Stomach (tissue), 9 donors: ENCODE measurements around the gene THSD7A. TPM values are rescaled to one million over a fixed set of nuclear protein-coding genes. Genes with fewer than 3 reads are reported as not detected.
"Not testable (repeated sequence)": the region's sequence is repeated elsewhere in the genome, so short reads cannot be mapped to it uniquely, and the experiment has no call there.

Experiments
- DNase-seq, 2 donors: peaks; one replicate each; pipeline versions ENCODE4 v3.0.0 to v3.0.0-alpha.2; 2013 to 2019
- H3K27ac ChIP-seq, 5 donors: fragments of 200-600 bp in 4 of 5; sonication (generic) in 4 of 5; one replicate each; pipeline ENCODE4 v1.5.1; 2013 to 2019; ENCODE audit warnings: mild to moderate bottlenecking in 1 of 5, moderate library complexity in 1 of 5
- H3K27me3 ChIP-seq, 3 donors: fragments of 200-600 bp; sonication (generic); one replicate each; pipeline ENCODE4 v1.5.1; 2017 to 2019; ENCODE audit warnings: mixed run types in 1 of 3
- H3K36me3 ChIP-seq, 4 donors: fragments of 200-600 bp; sonication (generic); 1 replicate in 3 of 4; 2 replicates in 1 of 4; pipeline ENCODE4 v1.5.1; 2016 to 2019
- H3K4me1 ChIP-seq, 4 donors: fragments of 200-600 bp; sonication (generic); one replicate each; pipeline ENCODE4 v1.5.1; 2016 to 2019
- H3K4me3 ChIP-seq, 4 donors: fragments of 200-600 bp; sonication (generic) in 3 of 4; one replicate each; pipeline ENCODE4 v1.5.1; 2016 to 2019; ENCODE audit warnings: mild to moderate bottlenecking in 1 of 4
- H3K9me3 ChIP-seq, 4 donors: fragments of 200-600 bp; sonication (generic); one replicate each; pipeline ENCODE4 v1.5.1; 2016 to 2019
- CTCF ChIP-seq, 7 experiments: fragments of 450-650 bp in 4 of 7; fragments of 200-600 bp in 3 of 7; sonication (generic) in 3 of 7; IDR thresholded peaks; one replicate each; pipeline ENCODE4 v1.5.1; 2016 to 2019; ENCODE audit warnings: antibody characterized with exemption in 7 of 7, control low read depth in 2 of 7, mild to moderate bottlenecking in 1 of 7
- EP300 ChIP-seq: sonication (generic); formaldehyde crosslinking; IDR thresholded peaks from one replicate; pipeline ENCODE4 v1.6.1; 2017; ENCODE audit warnings: antibody characterized with exemption
- POLR2A ChIP-seq, 4 donors: fragments of 450-650 bp; IDR thresholded peaks; one replicate each; pipeline ENCODE4 v1.6.1; 2016; ENCODE audit warnings: antibody characterized with exemption in 4 of 4, control low read depth in 2 of 4, mild to moderate bottlenecking in 1 of 4, moderate library complexity in 1 of 4
- POLR2AphosphoS5 ChIP-seq, 3 donors: sonication (generic); formaldehyde crosslinking; IDR thresholded peaks; one replicate each; pipeline ENCODE4 v1.6.1; 2016; ENCODE audit warnings: antibody characterized with exemption in 3 of 3
- WGBS, 5 donors: extraction: QIAGEN DNeasy Blood & Tissue Kit in 3 of 5; methylation state at CpG; one replicate each; pipeline versions ENCODE4 v1.1.5 to v1.1.7; 2013 to 2018; 5-methylcytosine and 5-hydroxymethylcytosine counted together
- intact Hi-C: fragments of 100-400 bp; cut with DNase I; formaldehyde crosslinking; loops from one replicate; pipeline ENCODE4 v1.15.1; 2023; ENCODE audit warnings: low total_unique reads
- polyA plus RNA-seq, 3 donors: library from polyadenylated mRNA; stranded (reverse); fragments of 200-250 nt; gene quantifications; one replicate each; pipeline ENCODE4 v1.2.3, GENCODE V29; 2013
- total RNA-seq, 5 donors: library from RNA; depleted of rRNA; stranded (reverse); fragments of >200 nt; gene quantifications; one replicate each; pipeline versions ENCODE4 v1.1.0 to v1.2.3, GENCODE V29; 2014 to 2016
- donor health status: healthy with polysubstance abuse.
- donor health status: Bipolar disorder and iron deficiency.
- donor health status: healthy.

The THSD7A gene
- total and polyA plus RNA-seq, 8 donors = 0.06 to 13.2 (median 0.46) TPM; not detected in 1

GRCh38 chr7:11450281-11450680 lies 381.7 kb downstream of the THSD7A start:
- Histone ChIP-seq H3K9me3 (no peaks in the 10 kb centered on the region), H3K36me3 (no peaks in the 10 kb centered on the region), H3K27me3 (no peaks in the 10 kb centered on the region), H3K4me1 (peaks cover 0 to 19% (median 9%) of the 10 kb centered on the region in 4 donors), H3K4me3 (no peak overlapping the region), H3K27ac (peak overlapping the region in 2 of 5 donors; percentile 32 to 71)
- WGBS, 5 donors = 6 to 50% (median 11%) methylated on average over 1 of the region's 1 CpG
- intact Hi-C loops = no loop called here
- no peak for DNase-seq
- TF ChIP-seq POLR2AphosphoS5 (IDR thresholded peaks at IDR 0.05) (peak in 1 of 3 donors; percentile 65), POLR2A (IDR thresholded peaks at IDR 0.05) (no peak)

GRCh38 chr7:11449316-11449715 lies 382.7 kb downstream of the THSD7A start:
- no peak overlapping the region for H3K27ac ChIP-seq
- H3K9me3 ChIP-seq = no peaks in the 10 kb centered on the region
- H3K36me3 ChIP-seq = no peaks in the 10 kb centered on the region
- H3K4me3 ChIP-seq = no peak overlapping the region
- TF ChIP-seq CTCF (IDR thresholded peaks at IDR 0.05) (no peak), EP300 (no peak), POLR2A (IDR thresholded peaks at IDR 0.05) (no peak)
- DNase-seq = no peak
- WGBS, 5 donors = 75 to 86% (median 84%) methylated on average over 3 of the region's 3 CpGs
- intact Hi-C loops = no loop called here
- H3K4me1 ChIP-seq = peaks cover 0 to 19% (median 9%) of the 10 kb centered on the region in 4 donors
- H3K27me3 ChIP-seq = no peaks in the 10 kb centered on the region

GRCh38 chr7:11448323-11448722 lies 383.7 kb downstream of the THSD7A start:
- Histone ChIP-seq H3K27ac (no peak overlapping the region), H3K36me3 (no peaks in the 10 kb centered on the region), H3K27me3 (no peaks in the 10 kb centered on the region), H3K4me1 (peaks cover 0 to 19% (median 9%) of the 10 kb centered on the region in 4 donors), H3K4me3 (no peak overlapping the region), H3K9me3 (no peaks in the 10 kb centered on the region)
- intact Hi-C loops = no loop called here
- DNase-seq = no peak
- no peak for TF ChIP-seq POLR2A (IDR thresholded peaks at IDR 0.05)
- no peak for TF ChIP-seq EP300
- no peak for TF ChIP-seq POLR2AphosphoS5 (IDR thresholded peaks at IDR 0.05)
- no peak for TF ChIP-seq CTCF (IDR thresholded peaks at IDR 0.05)
- WGBS, 5 donors = 87 to 97% (median 92%) methylated on average over 4 of the region's 4 CpGs

GRCh38 chr7:11447106-11447505 lies 384.9 kb downstream of the THSD7A start:
- 93 to 95% (median 94%) methylated on average over 4 of the region's 4 CpGs for WGBS, 5 donors
- intact Hi-C loops = no loop called here
- Histone ChIP-seq H3K36me3 (no peaks in the 10 kb centered on the region), H3K4me3 (no peak overlapping the region), H3K27me3 (no peaks in the 10 kb centered on the region), H3K27ac (no peak overlapping the region), H3K9me3 (no peaks in the 10 kb centered on the region), H3K4me1 (peaks cover 0 to 19% (median 9%) of the 10 kb centered on the region in 4 donors)
- DNase-seq = no peak
- no peak for TF ChIP-seq CTCF (IDR thresholded peaks at IDR 0.05)
- no peak for TF ChIP-seq POLR2AphosphoS5 (IDR thresholded peaks at IDR 0.05)
- no peak for TF ChIP-seq POLR2A (IDR thresholded peaks at IDR 0.05)
- no peak for TF ChIP-seq EP300

- intact Hi-C loops, H3K4me1 ChIP-seq, H3K36me3 ChIP-seq, H3K4me3 ChIP-seq, H3K9me3 ChIP-seq, H3K27me3 ChIP-seq, H3K27ac ChIP-seq, DNase-seq: not testable (repeated sequence)
- 90 to 96% (median 92%) methylated on average over 3 to 4 of the region's 4 CpGs for WGBS, 5 donors
These were observed 388.1 kb downstream of the THSD7A start for GRCh38 chr7:11443934-11444333.
